Measurements from ENCODE around the gene PRMT6.
A peak's percentile ranks its signal among the peaks of the same experiment; 100 is the strongest.

DNA sequence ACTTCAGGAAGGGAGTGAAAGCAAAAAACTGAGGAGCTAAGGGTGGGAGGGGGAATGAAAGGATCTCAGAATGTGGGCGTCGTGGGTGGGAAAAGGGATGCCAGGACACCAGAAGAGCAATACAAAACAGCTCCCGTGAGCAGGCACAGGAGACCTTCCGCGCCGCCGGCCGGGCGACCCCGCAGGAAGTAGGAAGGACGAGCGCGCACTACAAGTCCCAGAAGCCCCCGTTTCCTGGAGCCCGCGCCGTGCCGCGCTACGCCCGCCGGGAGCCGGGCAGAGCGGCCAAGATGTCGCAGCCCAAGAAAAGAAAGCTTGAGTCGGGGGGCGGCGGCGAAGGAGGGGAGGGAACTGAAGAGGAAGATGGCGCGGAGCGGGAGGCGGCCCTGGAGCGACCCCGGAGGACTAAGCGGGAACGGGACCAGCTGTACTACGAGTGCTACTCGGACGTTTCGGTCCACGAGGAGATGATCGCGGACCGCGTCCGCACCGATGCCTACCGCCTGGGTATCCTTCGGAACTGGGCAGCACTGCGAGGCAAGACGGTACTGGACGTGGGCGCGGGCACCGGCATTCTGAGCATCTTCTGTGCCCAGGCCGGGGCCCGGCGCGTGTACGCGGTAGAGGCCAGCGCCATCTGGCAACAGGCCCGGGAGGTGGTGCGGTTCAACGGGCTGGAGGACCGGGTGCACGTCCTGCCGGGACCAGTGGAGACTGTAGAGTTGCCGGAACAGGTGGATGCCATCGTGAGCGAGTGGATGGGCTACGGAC, at the start of gene PRMT6:
- TF ChIP-seq CTCF (conservative IDR thresholded peaks at IDR 0.05) (peak; percentile 16; the same call in 1 of the 2 replicates), EZH2 (IDR thresholded peaks at IDR 0.05; ENCODE audit: low read depth) (no peak)

All from PC-9 (cell line).